ENCODE measurements around the gene NCOA1.

GRCh38 chr2:24495451-24495850 lies 4.4 kb downstream of the NCOA1 start:
- TF ChIP-seq CTCF (IDR thresholded peaks at IDR 0.05 in 4 of 5, conservative IDR thresholded peaks at IDR 0.05 in 1 of 5): no peak
- TF ChIP-seq POLR2A (IDR thresholded peaks at IDR 0.05): no peak
